Measurements from ENCODE around the gene ATXN7.

ATXN7 gene

DNA sequence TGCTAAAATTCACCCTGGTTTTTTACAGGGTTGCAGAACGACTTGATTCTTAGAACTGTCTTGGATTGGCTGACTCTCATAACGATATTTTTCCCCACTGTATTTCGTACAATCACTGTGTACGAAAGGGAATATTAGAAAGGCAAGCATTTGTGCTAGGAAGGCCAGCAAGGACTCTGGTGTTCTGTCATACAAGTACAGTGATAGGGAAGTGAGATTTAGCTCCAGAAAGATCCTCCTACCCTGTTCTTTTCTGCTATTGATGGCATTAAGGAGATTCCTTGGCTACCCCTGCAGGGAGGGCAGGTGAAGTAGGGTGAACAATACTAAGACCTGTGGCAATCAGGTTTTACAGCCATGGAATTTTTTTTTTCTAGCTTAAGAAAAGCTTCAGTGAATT, 102.3 kb downstream of the ATXN7 start:
- no peak for DNase-seq (ENCODE audit: low spot score)

DNA sequence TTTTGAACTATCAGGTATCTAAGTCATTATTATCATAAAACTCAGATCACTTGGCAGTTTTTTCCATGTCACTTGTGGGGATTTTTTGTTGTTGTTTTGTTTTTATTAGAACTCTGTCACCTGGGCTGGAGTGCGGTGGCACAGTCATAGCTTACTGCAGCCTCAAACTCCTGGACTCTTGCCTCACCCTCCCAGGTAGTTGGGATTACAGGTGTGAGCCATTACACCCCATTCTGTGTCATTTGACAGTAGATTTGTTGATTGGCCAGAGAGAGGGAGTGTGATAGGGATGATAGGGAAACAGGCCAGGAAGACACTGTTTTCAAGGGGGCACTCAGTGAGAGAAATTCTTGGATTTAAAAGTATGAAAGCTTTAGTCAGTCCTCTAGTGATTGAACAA, 103.2 kb downstream of the ATXN7 start:
- DNase-seq (ENCODE audit: low spot score): no peak

DNA sequence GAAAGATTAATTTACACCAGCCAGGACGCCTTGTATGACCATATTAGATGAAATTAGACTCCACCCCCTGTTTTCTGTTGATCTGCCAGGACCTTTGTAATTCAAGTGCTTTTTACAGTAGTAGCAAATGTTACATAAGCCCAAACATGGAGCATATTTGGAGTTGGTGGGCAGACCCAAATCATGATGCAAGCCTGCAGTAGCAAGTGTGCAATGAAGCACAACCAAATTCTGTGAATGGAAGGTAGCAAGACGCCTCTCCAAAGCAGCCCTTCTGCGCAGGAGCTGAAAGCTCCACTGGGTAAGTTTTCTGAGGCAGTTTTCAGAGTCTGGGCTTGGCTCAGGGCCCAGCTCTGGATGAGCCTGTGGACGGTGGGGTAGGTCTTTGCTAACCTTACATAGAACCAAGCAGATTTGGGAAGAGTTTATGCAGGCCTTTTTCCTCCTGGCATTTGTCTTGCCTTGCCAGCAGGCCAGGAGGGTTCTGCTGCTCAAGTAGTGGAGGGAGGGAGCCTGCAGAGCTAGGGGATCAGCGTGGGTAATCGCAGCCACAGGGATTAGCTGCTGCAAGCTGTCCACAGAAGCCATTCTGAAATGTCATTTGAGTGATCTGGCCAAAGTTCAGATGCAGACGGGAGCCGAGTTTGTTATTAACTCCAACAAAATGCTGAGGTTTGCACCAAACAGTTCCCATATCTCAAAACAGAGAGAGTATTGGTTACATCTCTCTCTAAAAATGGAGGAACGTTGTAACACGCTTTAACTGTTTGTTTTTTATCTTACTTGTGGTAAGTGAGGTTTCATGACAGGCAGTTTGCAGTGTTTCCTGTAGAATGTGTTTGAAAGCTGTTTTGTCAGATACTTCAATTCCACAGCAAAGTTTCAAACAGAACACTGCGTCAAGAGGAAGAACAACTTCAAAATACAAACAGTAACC, 104.3 kb downstream of the ATXN7 start:
- peak; percentile 25 for DNase-seq (ENCODE audit: low spot score)

DNA sequence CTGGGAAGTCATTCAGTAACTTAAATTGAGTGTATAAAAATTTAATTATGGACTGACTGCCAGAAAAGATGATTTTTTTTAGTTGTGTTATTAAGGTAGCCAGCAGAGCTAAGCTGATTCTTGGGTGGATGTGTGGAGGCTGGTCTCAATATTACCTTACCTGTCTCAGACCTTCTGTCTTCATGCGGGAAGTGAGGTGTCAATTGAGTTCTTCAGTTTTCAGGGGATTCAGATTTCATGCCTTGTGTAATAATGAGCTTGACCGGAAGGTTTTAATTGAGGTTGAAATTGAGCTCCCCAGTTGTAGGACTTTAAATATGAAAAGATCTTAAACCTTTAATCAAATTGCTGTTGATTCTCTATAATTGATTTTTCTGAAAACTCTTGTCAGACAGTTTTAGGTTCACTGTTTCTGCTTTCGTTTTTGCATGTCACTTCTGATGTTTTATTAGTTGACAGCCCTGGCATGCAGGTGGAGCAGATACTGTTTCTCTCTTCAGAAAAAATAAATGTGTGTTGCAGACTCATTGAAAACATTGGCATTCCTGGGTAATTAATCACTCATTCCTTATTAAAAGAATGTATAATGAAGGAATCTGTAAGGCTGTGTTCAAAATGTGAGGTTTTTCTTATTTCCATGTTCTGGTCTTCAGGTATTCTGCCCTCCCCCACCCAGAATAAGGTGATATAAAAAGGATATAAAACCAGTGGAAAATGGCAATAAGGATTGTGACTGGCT, 105.1 kb downstream of the ATXN7 start:
- no peak for DNase-seq (ENCODE audit: low spot score)

DNA sequence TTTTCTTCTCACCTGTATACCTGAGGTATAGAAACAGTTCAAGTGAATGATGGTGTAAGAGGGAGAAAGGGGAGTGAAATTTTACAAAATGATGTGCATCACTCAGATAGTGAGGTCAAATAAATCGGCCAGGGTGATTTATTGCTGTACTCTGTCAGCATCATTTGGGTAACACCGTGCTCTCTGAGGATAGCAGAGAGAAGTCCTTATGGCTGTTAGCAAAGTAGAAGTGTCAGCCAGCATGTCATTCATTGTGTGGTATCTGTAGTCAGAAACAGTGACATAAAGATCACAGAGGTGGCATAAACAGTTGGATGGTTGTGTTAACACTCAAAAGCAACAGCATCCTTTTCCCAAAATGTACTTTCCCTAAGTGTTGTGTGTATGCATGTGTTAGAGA, 106.2 kb downstream of the ATXN7 start:
- DNase-seq (ENCODE audit: low spot score): no peak

DNA sequence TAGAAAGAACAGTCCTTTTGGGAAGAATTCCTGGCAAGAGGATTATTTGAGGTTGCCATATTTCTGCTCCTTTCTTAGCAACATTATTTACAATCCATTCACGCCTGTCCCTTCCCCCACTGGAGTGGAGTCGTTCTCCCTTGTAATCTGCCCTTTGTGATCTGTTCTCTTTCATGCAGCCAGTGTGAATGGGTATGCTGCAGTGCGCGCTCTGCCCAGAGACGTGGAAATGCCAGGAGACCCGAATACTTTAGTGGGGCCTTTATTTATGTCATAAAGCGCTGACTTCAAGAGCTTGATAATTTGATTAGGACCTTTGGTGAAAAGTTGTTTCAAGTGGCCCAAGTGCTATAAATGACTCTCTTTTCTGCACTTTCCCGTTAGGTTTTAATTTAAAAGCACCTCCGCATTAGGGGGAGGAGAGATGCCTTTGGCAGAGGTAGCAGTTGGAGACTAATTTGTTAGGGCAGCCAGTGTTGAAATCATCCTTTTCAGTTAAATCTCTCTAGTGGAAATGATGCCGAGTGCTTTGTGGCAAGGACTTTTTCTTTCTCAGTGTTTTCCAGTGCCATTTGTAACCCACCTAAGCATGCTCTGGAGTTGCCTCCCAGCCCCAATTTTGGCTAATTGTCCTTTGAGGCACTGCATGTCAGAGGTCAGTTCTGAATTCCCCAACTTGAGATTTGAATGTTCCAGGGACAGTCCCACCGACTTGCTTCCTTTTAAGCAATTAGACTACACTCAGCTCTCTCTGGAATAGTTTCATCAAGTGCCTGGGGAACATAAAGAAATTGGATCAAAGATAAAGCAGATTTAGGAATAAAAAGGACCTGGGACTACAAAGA, 107.2 kb downstream of the ATXN7 start:
- peak; percentile 39 for DNase-seq (ENCODE audit: low spot score)

DNA sequence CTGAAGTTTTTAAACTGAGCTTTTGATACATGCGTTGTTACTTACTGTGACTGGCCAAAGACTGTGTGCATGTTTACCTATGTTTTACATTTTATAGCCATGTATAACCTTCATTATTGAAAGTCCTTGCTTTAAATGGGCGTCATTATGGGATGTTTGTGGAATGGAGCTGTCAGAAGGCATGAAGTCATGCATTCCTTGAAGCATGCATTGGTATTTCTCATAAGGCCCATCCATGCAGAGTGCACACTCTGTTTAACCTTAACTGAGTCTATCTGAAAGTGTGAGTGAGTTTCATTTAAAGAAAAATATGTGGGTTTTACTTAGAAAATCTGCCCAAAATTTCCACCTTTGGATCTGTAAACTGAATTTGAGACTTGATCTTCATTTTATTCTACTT, 108.5 kb downstream of the ATXN7 start:
- no peak for DNase-seq (ENCODE audit: low spot score)

DNA sequence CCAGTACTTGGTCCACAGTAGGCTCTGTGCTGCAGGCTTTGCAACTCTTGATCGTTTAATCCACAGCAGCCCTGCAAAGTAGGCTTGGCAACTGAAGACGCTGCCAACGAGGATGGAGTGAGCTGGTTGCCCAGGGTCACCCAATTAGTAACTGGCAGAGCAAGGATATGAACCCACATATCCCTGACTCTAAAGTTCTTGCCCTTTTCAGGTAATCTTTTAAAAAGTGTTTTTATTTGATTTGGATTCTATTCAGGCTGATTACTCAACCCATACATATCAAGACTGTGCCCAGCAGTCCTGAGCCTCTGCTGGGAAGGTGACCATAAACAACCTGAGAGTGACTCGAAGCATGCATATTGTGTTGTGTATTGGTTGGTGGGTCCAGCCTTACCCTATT, 109.3 kb downstream of the ATXN7 start:
- no peak for DNase-seq (ENCODE audit: low spot score)

DNA sequence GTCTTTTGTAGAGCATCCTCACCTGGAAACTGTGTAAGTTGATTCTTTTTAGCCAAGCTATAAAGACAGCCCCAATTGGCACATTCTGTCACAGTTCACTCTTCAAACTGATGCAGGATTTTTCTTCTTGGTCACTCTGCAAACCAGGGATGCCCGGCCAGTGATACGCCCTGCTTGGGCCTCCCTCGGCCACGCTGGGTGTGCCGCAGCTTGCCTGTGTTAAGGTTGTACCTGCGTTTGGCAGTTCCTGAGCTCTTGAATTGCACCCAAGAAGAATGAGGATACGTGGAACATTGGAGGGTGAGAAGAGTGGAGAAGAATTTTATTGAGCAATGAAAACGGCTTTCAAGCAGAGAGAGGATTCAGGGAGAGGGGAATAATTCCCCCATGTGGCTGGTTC, 109.7 kb downstream of the ATXN7 start:
- no peak for DNase-seq (ENCODE audit: low spot score)

DNA sequence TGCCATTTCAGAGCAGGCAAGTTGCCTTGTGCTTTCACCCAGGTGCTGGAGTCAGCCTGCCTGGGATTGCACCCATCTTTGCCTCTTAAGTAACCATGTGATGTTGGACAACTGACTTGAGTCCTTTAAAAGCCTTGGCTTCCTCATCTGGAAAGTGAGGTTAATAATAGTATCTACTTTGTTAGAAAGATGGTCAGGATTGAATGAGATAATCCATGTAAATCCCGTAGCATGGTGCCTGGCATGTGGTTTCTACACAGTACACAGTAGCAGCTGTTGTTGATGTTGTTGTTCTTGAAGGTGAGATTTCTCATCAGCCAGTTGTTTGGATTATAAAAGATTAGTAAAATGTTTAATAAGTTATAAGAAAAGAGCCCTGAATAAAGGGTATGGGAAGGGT, 110.8 kb downstream of the ATXN7 start:
- no peak for DNase-seq (ENCODE audit: low spot score)

DNA sequence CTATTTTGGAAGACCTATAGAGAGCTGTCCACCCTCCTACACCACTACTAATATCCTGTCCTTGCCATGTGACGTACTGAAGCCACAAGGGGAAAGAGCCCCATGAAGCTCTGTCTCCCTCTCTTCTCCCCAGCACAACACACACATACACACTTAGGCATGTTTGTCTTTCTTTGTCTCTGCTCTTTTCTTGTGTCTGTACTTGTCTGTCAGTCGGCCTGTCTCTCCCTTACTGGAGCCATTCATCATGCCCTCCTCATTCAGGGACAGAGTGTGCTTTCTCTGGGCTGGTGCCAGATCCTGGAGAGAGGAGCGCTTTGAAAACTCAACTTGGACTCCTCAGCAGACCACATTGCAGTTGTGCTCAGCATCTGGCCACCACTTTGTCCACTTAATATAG, 112.1 kb downstream of the ATXN7 start:
- DNase-seq (ENCODE audit: low spot score): no peak

DNA sequence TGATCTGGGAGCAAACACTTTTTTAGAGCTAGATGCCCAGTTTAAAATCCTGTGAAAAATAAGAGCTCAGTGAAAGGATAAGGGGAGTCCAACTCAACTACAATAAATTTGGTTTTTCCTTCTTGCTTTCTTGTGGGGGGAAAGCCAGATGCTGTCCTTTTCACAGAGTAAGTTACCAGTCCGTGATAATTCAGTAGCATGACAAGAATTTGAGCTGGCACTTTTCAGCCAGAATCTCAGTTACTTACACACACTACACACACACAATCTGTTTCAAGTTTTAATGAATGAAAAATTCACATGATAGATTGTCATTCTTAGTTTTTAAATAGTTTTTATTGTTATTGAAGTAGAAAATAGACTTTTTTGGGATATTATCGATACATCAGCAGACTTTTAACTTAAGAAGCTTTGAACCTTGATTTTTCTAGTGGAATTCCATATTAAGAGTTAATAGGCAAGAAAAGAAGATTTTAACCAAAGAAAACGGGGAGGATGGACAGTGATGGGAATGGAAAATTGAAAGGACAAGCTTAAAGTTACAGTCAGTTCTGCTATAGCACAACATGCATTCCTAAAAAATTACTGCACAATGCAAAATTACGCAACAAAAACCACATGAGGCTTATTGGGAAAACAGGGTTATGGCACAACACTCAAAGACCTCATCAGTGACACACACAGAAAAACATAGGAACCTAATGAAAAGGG, 112.6 kb downstream of the ATXN7 start:
- no peak for DNase-seq (ENCODE audit: low spot score)

DNA sequence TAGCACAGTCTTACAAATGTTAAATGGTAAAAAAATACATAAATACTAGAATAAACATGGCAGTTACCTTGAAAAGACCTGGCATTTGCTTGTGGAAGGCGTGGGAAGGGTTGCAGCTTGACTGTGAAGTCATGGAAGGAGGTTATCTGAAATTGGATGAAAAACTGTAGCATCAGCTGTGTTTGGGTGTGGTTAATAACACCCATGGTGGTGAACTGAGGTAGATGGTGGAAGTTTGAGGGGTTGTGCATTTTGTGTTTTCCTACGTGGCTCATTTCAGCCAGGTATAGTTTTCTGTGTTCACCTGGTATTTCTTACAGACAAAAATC, 113.2 kb downstream of the ATXN7 start:
- no peak for DNase-seq (ENCODE audit: low spot score)

DNA sequence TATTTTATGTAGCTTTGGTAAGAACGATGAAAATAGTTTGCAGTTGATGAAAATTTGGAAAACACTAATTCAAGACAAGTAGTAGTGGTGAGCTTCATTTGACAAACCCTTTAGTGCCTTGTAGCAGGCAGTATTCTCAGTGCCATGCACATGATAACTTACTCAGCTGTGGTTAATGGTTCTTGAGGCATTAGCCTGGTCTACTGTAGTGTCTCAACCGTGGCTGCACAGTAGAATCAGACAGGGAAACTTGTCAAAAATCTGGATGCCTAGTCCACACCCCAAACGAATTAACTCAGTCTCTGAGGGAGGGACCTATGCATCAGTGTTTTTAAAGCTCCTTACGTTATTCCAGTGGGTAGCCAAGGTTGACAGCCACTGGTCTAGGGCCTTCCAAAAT, 114.2 kb downstream of the ATXN7 start:
- no peak for DNase-seq (ENCODE audit: low spot score)

DNA sequence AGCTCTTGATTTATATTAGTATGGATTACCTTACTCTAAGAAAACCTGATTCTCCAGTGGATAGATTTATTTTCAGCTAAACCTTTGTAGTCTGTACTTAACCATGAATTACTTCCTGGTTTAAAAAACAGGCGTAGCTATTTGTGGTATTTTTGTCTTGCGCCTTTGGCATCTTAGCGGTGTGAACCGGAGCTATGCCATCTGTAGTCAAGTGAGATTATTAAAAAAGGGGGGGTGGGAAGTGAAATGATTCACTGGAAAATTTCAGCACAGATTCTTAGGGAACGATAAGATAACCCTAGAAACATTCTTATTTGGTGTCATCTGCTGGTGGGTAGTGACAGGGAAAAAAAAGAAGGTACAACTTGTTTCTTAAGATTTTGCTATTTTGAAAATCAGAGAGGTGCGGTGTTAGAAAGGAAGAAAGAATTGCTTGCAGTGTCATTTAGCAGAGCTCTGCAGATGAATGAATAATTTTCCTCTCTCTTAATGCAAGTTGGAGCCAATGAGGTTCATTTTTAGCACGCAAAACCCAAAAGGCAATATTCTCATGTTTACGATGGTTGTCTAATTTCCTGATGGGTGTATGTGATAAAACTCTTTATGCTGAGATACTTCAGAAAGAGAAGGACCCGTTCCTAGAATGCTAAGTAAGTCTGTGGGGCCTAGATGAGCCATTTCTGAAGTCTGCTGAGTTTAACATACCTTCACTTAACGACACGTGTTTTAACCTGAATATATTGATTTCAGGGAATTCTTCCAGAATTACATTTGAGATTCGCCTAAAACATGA, 115.6 kb downstream of the ATXN7 start:
- DNase-seq (ENCODE audit: low spot score): no peak

DNA sequence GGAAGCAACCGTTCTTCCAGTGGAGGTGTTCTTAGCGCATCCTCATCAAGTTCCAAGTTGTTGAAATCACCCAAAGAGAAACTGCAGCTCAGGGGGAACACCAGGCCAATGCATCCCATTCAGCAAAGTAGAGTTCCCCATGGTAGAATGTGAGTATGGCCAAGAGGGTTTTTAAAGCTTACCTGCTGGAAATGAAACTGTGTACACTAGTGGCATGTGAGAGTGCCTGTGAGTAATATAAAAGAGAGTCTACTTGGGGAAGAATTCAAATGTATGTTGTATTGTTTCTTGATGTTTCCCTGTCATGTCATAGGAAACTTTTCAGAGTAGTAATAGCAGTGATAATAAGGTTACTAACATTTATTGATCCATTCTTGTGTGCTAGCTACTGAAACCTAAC, 116.4 kb downstream of the ATXN7 start:
- DNase-seq (ENCODE audit: low spot score): no peak

DNA sequence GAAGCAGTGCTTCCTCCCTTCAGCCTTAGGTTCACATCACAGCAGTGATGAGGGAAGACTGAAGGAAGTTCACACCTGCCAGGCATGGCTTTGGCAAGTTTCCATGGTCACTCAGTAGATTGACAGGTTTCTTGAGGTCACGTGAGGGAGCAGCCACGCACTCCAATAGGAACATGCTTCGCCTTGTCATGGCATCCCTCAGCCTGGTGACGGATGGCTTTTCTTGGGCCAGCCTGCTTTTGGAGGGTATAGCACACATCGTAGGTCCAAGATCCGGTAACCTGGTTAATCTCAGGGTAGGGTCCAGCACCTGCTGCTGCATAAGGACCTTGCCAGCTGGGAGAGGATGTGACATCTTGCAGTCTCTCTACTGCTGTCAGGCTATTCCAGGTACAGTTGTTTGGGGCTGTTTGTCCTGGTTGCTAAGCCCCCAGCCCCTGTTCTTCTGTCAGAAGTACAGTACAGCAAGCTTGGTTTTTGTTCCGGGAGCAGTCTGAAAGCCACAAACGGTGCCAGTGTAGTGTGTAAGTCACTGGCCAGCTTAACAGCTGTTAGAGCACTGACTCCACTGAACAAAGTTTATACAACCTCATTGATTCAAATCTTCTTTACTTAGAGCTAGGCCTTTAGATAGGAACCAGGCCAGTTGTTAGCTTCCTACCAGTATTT, 117.3 kb downstream of the ATXN7 start:
- no peak for DNase-seq (ENCODE audit: low spot score)

DNA sequence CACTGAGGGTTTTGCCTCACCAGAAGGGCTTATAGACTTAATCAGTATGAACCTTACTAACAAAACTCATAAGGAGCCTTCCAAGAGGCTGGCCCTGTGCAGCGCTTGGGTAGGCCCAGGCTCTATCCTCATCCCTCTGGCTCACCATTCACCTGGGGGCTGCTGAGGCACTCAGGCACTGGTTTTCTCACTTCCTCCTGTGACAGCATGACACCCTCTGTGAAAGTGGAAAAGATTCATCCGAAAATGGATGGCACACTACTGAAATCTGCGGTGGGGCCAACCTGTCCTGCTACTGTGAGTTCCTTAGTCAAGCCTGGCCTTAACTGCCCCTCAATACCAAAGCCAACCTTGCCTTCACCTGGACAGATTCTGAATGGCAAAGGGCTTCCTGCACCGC, 118.3 kb downstream of the ATXN7 start:
- no peak for DNase-seq (ENCODE audit: low spot score)

DNA sequence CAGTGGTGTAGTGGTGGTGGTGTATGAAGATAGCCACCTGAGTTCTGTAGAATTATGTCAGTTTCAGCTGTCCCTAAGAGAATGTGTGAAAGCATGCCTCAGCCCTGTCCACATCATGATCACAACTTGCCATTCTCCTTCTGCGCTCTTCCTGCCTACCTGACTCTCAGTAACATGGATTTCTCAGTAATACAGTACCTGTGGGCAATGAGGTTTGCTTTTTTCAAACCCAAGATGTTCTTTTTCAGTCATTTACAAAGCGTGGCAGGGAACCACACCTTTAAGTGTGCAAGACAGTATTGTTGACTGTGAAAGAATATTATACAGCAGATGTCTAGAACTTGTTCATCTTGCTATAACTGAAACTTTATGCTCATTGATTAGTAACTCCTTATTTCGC, 120.7 kb downstream of the ATXN7 start:
- no peak for DNase-seq (ENCODE audit: low spot score)

DNA sequence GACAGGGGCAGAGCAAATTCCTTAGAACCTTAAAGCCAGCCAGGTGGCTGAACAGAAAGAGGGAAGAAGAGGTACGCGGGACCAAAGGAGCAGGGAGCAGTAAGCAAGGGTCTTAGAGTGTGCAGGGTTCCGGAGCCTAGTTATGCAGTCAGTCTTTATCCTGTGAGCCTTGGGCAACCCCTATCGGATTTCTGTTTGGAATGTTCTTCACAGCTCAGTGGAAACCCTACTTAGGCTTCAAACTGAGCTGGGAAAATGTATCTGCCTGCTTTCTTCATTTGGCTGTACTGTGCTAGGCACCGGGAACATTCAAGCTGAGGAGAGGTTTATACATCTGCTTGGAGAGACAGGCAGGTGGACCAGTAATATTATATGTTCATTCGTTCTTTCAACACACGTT, 122.5 kb downstream of the ATXN7 start:
- no peak for DNase-seq (ENCODE audit: low spot score)

DNA sequence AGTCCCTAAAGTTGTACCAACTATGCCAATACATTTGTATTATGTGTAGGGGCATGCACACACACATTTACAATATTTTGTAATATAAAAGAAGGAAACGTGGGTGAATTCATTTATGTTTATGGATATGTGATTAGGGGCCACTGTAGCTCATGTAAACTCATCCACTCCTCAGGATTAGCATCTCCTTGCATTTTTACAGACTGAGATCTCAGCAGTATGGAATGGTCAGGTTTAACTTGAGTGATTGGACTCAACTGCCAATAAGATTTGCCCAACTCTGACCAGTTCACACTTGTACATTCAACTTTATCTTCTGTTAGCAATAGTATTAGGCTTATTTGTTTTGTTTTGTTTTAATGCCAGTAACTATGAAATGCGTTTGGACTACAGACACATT, 123.2 kb downstream of the ATXN7 start:
- DNase-seq (ENCODE audit: low spot score): no peak
